ENCODE measurements around the gene CACNA2D4.

DNA sequence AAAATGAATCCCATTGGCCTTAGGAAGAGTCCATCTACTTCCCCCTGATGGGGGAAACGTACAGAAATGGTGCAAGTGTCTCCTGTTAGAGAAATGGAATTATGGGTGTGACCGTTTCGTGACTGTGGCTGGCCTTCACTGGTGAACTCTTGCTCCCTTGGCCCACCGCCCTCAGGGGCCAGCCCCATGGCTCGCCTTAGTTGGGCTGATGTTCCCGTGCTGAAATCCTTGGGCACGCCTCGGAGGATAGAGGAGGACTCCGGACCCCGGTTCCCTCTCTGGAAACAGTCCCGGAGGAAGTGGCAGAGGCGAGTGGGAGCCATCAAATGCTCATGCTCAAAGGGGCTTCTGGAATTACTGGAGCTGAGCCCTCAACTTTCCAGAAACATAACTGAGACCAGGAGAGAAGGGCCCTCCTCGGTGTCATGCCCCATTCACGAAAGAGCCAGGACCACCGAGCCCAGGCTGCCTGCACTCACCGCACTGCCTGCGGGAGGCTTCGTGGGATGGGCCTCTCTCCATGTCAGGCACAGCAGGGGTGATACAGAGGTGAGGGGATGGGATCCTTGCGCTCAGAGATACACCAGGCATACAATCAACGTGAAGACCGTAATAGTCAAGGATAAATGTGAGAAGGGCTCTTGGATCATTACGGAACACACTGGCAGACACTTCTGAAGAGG, 10.1 kb upstream of the CACNA2D4 start:
- TF ChIP-seq POLR2AphosphoS5 (IDR thresholded peaks at IDR 0.05; ENCODE audit: low read depth, low read length) (no peak), EZH2 (IDR thresholded peaks at IDR 0.05) (no peak), EGR1 (IDR thresholded peaks at IDR 0.05; ENCODE audit: low read depth) (no peak), ZNF274 (IDR thresholded peaks at IDR 0.05; ENCODE audit: low read depth, low read length) (no peak), SP1 (IDR thresholded peaks at IDR 0.05; ENCODE audit: low read depth) (no peak), JUND (IDR thresholded peaks at IDR 0.05) (no peak), POLR2A (IDR thresholded peaks at IDR 0.05; ENCODE audit: borderline replicate concordance, extremely low read depth, insufficient read depth, insufficient read length) (no peak)
- TF ChIP-seq, protein P1, sequence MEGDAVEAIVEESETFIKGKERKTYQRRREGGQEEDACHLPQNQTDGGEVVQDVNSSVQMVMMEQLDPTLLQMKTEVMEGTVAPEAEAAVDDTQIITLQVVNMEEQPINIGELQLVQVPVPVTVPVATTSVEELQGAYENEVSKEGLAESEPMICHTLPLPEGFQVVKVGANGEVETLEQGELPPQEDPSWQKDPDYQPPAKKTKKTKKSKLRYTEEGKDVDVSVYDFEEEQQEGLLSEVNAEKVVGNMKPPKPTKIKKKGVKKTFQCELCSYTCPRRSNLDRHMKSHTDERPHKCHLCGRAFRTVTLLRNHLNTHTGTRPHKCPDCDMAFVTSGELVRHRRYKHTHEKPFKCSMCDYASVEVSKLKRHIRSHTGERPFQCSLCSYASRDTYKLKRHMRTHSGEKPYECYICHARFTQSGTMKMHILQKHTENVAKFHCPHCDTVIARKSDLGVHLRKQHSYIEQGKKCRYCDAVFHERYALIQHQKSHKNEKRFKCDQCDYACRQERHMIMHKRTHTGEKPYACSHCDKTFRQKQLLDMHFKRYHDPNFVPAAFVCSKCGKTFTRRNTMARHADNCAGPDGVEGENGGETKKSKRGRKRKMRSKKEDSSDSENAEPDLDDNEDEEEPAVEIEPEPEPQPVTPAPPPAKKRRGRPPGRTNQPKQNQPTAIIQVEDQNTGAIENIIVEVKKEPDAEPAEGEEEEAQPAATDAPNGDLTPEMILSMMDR (IDR thresholded peaks at IDR 0.05 in 2 of 3, conservative IDR thresholded peaks at IDR 0.05 in 1 of 3; ENCODE audit: borderline replicate concordance in 1 of 3, insufficient read depth in 1 of 3, low read depth in 2 of 3, low read length in 2 of 3), result no peak
